Lower leg skin (tissue), 3 donors: ENCODE measurements around the gene ZNF135.

Experiments used
- POLR2A ChIP-seq, 2 donors: fragments of 450-650 bp; IDR thresholded peaks; one replicate each; pipeline ENCODE4 v1.6.1; 2016 to 2017; ENCODE audit warnings: antibody characterized with exemption in 2 of 2, mild to moderate bottlenecking in 1 of 2, moderate library complexity in 1 of 2
- TF ChIP-seq, protein P1 (sequence below), 3 donors: fragments of 450-650 bp; IDR thresholded peaks; one replicate each; pipeline ENCODE4 v1.5.1; 2016; ENCODE audit warnings: antibody characterized with exemption in 3 of 3, mild to moderate bottlenecking in 3 of 3, moderate library complexity in 2 of 3

DNA sequence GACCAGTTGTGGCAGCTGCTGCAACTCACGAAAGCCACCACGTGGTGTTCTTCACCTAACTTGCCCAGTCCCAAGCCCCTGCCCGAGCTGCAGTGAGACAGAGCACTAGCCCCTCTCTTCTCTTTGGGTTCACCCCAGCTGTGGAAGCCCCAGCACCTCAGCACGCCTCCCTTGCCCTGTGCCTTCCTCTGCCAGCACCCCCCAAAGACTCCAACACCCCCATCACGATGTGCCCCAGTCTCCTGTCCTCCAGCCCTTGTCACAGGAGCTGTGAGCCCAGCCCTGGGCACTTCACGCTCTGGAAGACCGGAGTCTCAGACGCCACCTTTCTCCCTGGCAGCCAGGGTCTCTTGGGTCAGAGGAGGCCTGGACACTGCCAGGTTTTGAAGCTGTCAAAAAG lies 2.2 kb upstream of the ZNF135 start:
- TF ChIP-seq, protein P1, sequence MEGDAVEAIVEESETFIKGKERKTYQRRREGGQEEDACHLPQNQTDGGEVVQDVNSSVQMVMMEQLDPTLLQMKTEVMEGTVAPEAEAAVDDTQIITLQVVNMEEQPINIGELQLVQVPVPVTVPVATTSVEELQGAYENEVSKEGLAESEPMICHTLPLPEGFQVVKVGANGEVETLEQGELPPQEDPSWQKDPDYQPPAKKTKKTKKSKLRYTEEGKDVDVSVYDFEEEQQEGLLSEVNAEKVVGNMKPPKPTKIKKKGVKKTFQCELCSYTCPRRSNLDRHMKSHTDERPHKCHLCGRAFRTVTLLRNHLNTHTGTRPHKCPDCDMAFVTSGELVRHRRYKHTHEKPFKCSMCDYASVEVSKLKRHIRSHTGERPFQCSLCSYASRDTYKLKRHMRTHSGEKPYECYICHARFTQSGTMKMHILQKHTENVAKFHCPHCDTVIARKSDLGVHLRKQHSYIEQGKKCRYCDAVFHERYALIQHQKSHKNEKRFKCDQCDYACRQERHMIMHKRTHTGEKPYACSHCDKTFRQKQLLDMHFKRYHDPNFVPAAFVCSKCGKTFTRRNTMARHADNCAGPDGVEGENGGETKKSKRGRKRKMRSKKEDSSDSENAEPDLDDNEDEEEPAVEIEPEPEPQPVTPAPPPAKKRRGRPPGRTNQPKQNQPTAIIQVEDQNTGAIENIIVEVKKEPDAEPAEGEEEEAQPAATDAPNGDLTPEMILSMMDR (IDR thresholded peaks at IDR 0.05) = no peak
- no peak for TF ChIP-seq POLR2A (IDR thresholded peaks at IDR 0.05)
